Measurements from ENCODE around the gene PHKB.
"Not testable (repeated sequence)": the region's sequence is repeated elsewhere in the genome, so short reads cannot be mapped to it uniquely, and the experiment has no call there.

PHKB gene

GRCh38 chr16:47469227-47469626 lies 8.1 kb downstream of the PHKB start:
- DNase-seq (ENCODE audit: low read depth, low spot score) = no peak

- DNase-seq (ENCODE audit: low read depth, low spot score) = no peak
Measured at GRCh38 chr16:47470211-47470610, 9.1 kb downstream of the PHKB start.

GRCh38 chr16:47470810-47471209 lies 9.7 kb downstream of the PHKB start:
- DNase-seq (ENCODE audit: low read depth, low spot score) = no peak

- not testable (repeated sequence) for DNase-seq (ENCODE audit: low read depth, low spot score)
Measured at GRCh38 chr16:47473004-47473403, 11.9 kb downstream of the PHKB start.

- no peak for DNase-seq (ENCODE audit: low read depth, low spot score)
Measured at GRCh38 chr16:47473792-47474191, 12.7 kb downstream of the PHKB start.

GRCh38 chr16:47475786-47476185 lies 14.7 kb downstream of the PHKB start:
- DNase-seq (ENCODE audit: low read depth, low spot score) = no peak

GRCh38 chr16:47476654-47477345 lies 15.7 kb downstream of the PHKB start:
- no peak for DNase-seq (ENCODE audit: low read depth, low spot score)

GRCh38 chr16:47477679-47478078 lies 16.5 kb downstream of the PHKB start:
- DNase-seq (ENCODE audit: low read depth, low spot score) = no peak

GRCh38 chr16:47480410-47480809 lies 19.3 kb downstream of the PHKB start:
- no peak for DNase-seq (ENCODE audit: low read depth, low spot score)

- DNase-seq (ENCODE audit: low read depth, low spot score) = no peak
Measured at GRCh38 chr16:47481698-47482374, 20.7 kb downstream of the PHKB start.

GRCh38 chr16:47483616-47484015 lies 22.5 kb downstream of the PHKB start:
- DNase-seq (ENCODE audit: low read depth, low spot score) = no peak

GRCh38 chr16:47486856-47487255 lies 25.7 kb downstream of the PHKB start:
- no peak for DNase-seq (ENCODE audit: low read depth, low spot score)

- no peak for DNase-seq (ENCODE audit: low read depth, low spot score)
Measured at GRCh38 chr16:47488051-47488450, 26.9 kb downstream of the PHKB start.

- no peak for DNase-seq (ENCODE audit: low read depth, low spot score)
Measured at GRCh38 chr16:47490471-47490870, 29.3 kb downstream of the PHKB start.

- no peak for DNase-seq (ENCODE audit: low read depth, low spot score)
Measured at GRCh38 chr16:47492036-47492427, 30.9 kb downstream of the PHKB start.

GRCh38 chr16:47492428-47493377 lies 31.6 kb downstream of the PHKB start:
- no peak for DNase-seq (ENCODE audit: low read depth, low spot score)

- DNase-seq (ENCODE audit: low read depth, low spot score) = no peak
Measured at GRCh38 chr16:47493381-47494337, 32.5 kb downstream of the PHKB start.

GRCh38 chr16:47499080-47499699 lies 38.1 kb downstream of the PHKB start:
- no peak for DNase-seq (ENCODE audit: low read depth, low spot score)

- no peak for DNase-seq (ENCODE audit: low read depth, low spot score)
Measured at GRCh38 chr16:47499700-47500264, 38.7 kb downstream of the PHKB start.

- no peak for DNase-seq (ENCODE audit: low read depth, low spot score)
Measured at GRCh38 chr16:47503936-47504335, 42.8 kb downstream of the PHKB start.

All from activated naive CD8-positive, alpha-beta T cell treated with anti-CD3 and anti-CD28 coated beads, Interleukin-2, amount 50 U/mL, for 16 hours (primary cell).